ENCODE measurements around the gene HM13. TPM values are rescaled to one million over a fixed set of nuclear protein-coding genes. Genes with fewer than 3 reads are reported as not detected.

HM13 gene
- total and polyA plus RNA-seq, 2 of the 4 experiments (the other 2 are of a cell fraction), result 53.2 to 203 TPM

- TF ChIP-seq ELK1 (IDR thresholded peaks at IDR 0.05; ENCODE audit: borderline replicate concordance, low read depth, low read length), result no peak
Observed at GRCh38 chr20:31606804-31607639, 92.8 kb downstream of the HM13 start (continued).

Measured in IMR-90 (cell line).